ENCODE measurements around the gene SPECC1. TPM values are rescaled to one million over a fixed set of nuclear protein-coding genes. Genes with fewer than 3 reads are reported as not detected.
"Not testable (repeated sequence)": the region's sequence is repeated elsewhere in the genome, so short reads cannot be mapped to it uniquely, and the experiment has no call there.

SPECC1 gene
- total RNA-seq, 2 donors from 2014 or later: 9.3 to 14.1 TPM

DNA sequence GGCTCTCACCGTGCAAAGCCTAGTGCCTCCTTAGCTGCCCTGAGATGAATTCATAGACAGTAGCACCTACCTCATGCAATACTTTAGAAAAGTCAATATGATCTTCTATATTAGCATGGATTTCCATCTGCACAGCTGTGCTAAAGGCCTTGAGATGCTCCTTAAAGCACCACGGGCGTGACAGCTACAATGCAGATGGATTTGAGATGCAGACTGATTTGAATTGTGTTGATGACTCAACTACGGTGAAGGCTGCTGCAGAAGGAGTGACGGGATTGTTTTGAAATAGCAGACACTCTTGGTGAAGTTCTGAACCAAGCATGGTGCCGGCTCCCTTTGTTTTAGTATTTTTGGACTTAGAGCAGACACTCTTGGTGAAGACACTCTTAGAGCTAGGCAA, 88.2 kb downstream of the SPECC1 start:
- ATAC-seq: no peak
- Mint-ChIP-seq H3K36me3 (no peaks in the 10 kb centered on the region), H3K27ac (no peak overlapping the region), H3K9me3 (no peaks in the 10 kb centered on the region)
- no peak for DNase-seq (ENCODE audit: low spot score in 2 of 2)

GRCh38 chr17:20098314-20098713, 89.2 kb downstream of the SPECC1 start:
- H3K9me3 Mint-ChIP-seq: no peaks in the 10 kb centered on the region
- no peaks in the 10 kb centered on the region for H3K36me3 Mint-ChIP-seq
- DNase-seq (ENCODE audit: low spot score in 2 of 2): no peak
- H3K27ac Mint-ChIP-seq: no peak overlapping the region
- no peak for ATAC-seq

GRCh38 chr17:20100806-20101205, 91.6 kb downstream of the SPECC1 start:
- ATAC-seq, H3K36me3 Mint-ChIP-seq, H3K9me3 Mint-ChIP-seq: not testable (repeated sequence)

DNA sequence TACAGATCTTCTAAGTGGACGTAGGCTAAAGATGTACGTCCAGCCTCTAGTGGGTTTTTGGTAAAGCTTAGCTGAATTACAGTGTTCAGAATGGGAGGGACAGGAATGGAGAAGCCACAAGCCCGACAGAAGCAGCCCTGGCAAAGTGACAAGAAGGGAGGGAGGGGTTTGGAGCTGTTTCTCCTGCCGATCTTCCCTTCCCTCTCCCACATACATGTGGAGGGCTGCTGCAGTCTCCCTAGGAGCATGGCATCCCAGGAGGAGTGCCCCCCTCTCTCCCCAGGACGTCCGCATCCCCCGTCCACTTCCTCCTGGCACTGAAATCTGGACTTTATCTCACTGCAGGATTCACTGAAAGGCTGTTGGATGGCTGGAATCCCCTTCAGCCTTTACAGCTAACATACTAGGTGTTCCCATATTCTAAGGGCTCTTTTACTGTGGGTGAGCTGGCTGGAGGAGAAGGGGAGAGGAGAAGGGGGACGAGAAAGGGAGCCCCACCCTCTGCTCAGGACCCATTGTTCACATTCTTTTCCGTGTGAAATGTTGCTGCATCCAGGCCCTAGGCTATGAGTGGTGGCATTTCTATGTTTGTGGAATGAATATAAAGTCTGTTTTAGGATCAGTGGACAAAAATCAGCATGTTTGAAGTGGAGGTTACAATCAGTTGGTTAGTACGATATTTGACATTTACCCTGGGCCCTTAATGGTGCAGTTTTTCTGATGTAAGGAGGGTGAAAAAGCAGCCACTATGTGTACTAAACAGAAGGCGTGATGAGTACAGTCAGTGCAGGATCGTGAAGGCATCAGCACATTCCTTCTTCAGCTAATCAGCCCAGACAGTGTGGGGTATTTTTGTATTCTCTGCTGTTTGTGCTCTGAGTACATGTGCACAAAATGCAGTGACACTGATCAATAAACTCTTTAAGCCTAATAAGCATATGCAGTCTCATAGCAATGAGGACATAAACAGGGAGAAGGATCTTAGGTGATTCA, 94.6 kb downstream of the SPECC1 start:
- ATAC-seq (no peak), DNase-seq (ENCODE audit: low spot score in 2 of 2) (no peak)
- H3K9me3 Mint-ChIP-seq: no peaks in the 10 kb centered on the region
- H3K27ac Mint-ChIP-seq: no peak overlapping the region
- H3K36me3 Mint-ChIP-seq: no peaks in the 10 kb centered on the region

More at GRCh38 chr17:20100806-20101205, 91.6 kb downstream of the SPECC1 start:
- H3K27ac Mint-ChIP-seq; DNase-seq (ENCODE audit: low spot score in 2 of 2): not testable (repeated sequence)

DNA sequence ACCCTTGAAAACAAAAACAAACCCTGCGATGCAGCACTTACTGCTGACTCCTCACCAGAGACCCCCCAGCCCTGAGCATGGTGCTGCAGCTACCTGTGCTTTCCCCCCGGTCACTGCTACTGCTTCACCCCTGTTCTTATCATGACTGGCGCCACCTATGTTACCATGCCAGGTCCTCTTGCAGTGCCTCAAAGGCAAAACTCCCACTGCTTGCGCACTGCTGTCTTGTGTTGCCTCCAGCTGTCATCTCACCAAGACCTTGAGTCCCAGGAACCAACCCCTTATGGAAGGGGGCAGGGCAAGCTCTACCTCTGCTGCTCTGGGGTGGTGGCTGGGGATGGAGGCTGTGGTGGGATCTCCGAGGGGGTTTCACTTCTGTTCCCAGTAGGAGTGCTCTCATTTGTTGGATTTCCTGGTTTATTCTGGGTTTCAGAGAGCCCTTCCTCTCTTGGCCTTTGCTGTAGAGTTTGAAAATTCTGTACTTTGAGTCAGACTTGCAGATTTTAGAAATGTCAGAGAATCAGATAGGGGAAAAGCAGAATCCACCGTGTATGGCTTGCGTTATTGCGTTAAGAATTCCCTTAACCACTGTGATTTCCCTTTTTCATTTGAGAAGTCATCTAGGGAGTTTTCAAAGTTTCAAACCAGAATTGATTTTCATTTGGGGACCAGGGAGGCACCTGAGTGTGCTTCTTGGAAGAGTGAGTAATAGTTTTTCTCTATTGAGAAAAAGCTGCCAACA, 96.6 kb downstream of the SPECC1 start:
- H3K36me3 Mint-ChIP-seq: no peaks in the 10 kb centered on the region
- ATAC-seq (peak in 1 of 2 donors; percentile 51), DNase-seq (ENCODE audit: low spot score in 2 of 2) (no peak)
- H3K9me3 Mint-ChIP-seq: no peaks in the 10 kb centered on the region
- H3K27ac Mint-ChIP-seq: peak overlapping the region in 1 of 2 donors; percentile 6

GRCh38 chr17:20106446-20106845, 97.3 kb downstream of the SPECC1 start:
- H3K27ac Mint-ChIP-seq: peak overlapping the region in 1 of 2 donors; percentile 6
- not testable (repeated sequence) for H3K36me3 Mint-ChIP-seq; H3K9me3 Mint-ChIP-seq; DNase-seq (ENCODE audit: low spot score in 2 of 2)
- ATAC-seq: peak in 1 of 2 donors; percentile 62

DNA sequence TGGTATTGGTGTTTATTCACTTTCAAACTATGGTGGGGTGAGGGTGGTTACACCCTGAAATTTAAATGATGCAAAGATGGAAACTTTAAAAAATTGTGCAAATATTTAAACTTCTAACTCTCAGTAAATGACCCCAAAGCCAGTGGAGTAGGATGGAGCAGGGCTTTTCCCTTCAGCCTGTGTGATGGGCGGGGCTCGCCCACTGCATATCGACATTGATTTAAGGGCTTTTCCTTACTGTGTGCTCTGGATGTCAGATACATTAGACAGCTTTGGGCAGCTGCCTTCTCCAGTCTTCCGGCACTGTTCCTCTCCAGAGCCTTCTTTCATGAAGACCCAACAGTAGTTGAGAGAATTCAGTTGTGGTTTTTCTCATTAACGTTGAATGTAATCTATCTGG, 99.9 kb downstream of the SPECC1 start:
- H3K9me3 Mint-ChIP-seq: no peaks in the 10 kb centered on the region
- H3K27ac Mint-ChIP-seq: no peak overlapping the region
- no peaks in the 10 kb centered on the region for H3K36me3 Mint-ChIP-seq
- DNase-seq (ENCODE audit: low spot score in 2 of 2) (no peak), ATAC-seq (no peak)

DNA sequence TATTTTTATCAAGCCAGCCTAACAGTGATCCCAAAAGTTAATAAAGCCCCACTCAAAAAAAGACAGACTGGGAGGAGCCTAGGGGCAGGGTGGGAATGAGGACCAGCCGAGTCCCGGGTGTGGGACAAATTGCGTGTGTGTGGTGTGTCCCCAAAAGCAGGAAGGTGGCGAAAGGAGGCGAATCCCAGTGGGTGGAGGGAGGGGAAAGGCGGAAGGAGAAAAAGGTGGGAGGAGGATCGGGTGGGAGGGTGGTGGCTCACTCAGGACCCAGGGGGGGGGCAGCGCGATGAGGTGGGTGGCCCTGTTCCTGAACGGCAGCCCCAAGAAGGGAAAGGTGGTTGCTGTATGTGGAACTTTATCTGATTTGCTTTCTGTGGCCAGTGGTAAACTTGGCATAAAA, 102.4 kb downstream of the SPECC1 start:
- ATAC-seq (no peak), DNase-seq (ENCODE audit: low spot score in 2 of 2) (no peak)
- no peaks in the 10 kb centered on the region for H3K36me3 Mint-ChIP-seq
- no peaks in the 10 kb centered on the region for H3K9me3 Mint-ChIP-seq
- H3K27ac Mint-ChIP-seq: no peak overlapping the region

- Mint-ChIP-seq H3K36me3 (no peaks in the 10 kb centered on the region), H3K9me3 (no peaks in the 10 kb centered on the region), H3K27ac (no peak overlapping the region)
- ATAC-seq: no peak
- no peak for DNase-seq (ENCODE audit: low spot score in 2 of 2)
Observed at GRCh38 chr17:20114466-20114865, 105.3 kb downstream of the SPECC1 start.

GRCh38 chr17:20116683-20117309, 107.6 kb downstream of the SPECC1 start:
- H3K36me3 Mint-ChIP-seq: no peaks in the 10 kb centered on the region
- H3K27ac Mint-ChIP-seq: no peak overlapping the region
- peak; percentile 72 to 83 for ATAC-seq
- peak in 1 of 2 donors; percentile 51 for DNase-seq (ENCODE audit: low spot score in 2 of 2)
- H3K9me3 Mint-ChIP-seq: no peaks in the 10 kb centered on the region

GRCh38 chr17:20118280-20118679, 109.1 kb downstream of the SPECC1 start:
- ATAC-seq: no peak
- Mint-ChIP-seq H3K9me3 (no peaks in the 10 kb centered on the region), H3K36me3 (no peaks in the 10 kb centered on the region)

DNA sequence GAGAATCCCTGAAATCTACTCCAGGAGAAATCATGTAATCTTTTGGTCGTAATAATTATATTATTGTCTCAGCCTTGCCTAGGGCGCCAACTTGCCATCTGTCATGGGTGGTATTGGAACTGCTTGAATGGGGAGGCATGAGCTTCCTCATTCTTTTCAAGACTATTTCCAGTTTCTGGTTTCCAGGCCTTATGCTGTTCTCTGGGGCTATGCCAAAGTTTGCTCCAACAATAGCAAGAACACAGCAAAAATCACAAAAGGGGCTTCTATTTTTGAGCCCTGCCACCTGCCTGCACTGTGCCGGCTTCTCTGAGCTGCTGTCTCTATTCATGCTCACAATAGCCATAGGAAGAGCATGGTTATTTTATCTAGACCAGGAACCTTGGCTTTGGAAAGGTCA, 111.7 kb downstream of the SPECC1 start:
- DNase-seq (ENCODE audit: low spot score in 2 of 2) (no peak), ATAC-seq (no peak)
- H3K27ac Mint-ChIP-seq: no peak overlapping the region
- no peaks in the 10 kb centered on the region for H3K36me3 Mint-ChIP-seq
- H3K9me3 Mint-ChIP-seq: no peaks in the 10 kb centered on the region

More at GRCh38 chr17:20118280-20118679, 109.1 kb downstream of the SPECC1 start:
- no peak overlapping the region for H3K27ac Mint-ChIP-seq
- DNase-seq (ENCODE audit: low spot score in 2 of 2): no peak

DNA sequence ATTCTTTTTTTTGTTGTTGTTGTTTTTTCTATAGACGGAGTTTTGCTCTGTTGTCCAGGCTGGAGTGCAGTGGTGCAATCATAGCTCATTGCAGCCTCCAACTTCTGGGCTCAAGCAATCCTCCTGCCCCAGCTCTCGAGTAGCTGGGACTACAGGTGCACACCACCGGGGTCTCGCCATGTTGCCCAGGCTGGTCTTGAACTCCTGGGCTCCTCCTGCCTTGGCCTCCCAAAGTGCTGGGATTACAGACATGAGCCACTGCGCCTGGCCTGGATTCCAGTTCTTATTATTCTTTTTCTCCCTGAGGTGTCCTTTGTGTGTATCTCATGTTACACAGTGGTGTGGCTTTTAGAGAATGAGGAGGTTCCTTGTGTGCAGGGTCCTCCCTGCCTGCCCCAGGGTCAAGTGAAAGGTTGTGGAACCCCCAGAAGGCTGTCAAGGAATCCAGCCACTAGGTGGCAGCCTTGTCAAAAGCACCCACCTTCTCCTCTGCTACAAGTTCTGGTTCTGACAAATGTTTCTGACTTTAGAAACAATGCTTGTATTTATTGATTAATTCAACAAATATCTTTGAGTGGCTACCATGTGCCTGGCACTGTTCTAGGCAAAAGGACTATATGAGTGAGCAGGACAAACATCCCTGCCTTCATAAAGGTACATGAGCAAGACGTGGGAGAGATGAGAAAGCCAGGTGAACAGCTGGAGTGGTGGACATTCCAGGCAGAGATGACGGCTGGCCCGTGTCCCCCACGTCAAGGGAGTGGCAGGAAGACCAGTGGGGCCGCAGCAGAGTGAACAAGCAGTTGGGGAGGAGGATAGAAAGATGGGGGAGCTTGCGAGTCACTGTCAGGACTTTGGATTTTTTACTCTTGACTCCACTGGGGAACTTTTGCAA, 112.4 kb downstream of the SPECC1 start:
- ATAC-seq (peak; percentile 75 to 76), DNase-seq (ENCODE audit: low spot score in 2 of 2) (peak; percentile 60 to 69)
- H3K36me3 Mint-ChIP-seq: no peaks in the 10 kb centered on the region
- H3K9me3 Mint-ChIP-seq: no peaks in the 10 kb centered on the region
- no peak overlapping the region for H3K27ac Mint-ChIP-seq

GRCh38 chr17:20122254-20122879, 113.2 kb downstream of the SPECC1 start:
- Mint-ChIP-seq H3K9me3 (no peaks in the 10 kb centered on the region), H3K27ac (no peak overlapping the region), H3K36me3 (no peaks in the 10 kb centered on the region)
- ATAC-seq (no peak), DNase-seq (ENCODE audit: low spot score in 2 of 2) (no peak)

- no peak for ATAC-seq
- H3K27ac Mint-ChIP-seq: no peak overlapping the region
Observed at GRCh38 chr17:20123209-20123608, 114.0 kb downstream of the SPECC1 start.

DNA sequence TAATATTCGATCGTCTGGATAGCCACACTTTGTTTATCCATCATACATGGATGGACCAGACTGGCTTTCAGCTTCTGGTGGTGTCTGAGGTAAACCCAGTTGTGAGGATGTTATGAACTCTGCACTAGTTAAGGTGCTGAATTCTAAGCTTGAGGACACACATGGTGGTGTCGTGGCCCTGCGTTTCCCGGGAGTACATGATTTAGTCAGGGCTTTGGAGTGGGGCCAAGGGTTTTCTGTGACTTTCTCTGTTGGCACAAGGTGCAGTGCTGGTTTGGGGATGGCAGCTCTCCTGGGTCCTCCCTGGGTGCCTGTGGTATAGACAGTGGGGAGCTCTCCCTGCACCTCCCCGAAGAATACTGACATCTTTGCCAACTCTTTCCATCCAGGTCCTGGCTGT, 116.6 kb downstream of the SPECC1 start:
- no peaks in the 10 kb centered on the region for H3K36me3 Mint-ChIP-seq
- no peak for ATAC-seq

More at GRCh38 chr17:20123209-20123608, 114.0 kb downstream of the SPECC1 start:
- no peaks in the 10 kb centered on the region for H3K36me3 Mint-ChIP-seq
- H3K9me3 Mint-ChIP-seq: no peaks in the 10 kb centered on the region
- DNase-seq (ENCODE audit: low spot score in 2 of 2): no peak

More for the DNA sequence above, 116.6 kb downstream of the SPECC1 start:
- Mint-ChIP-seq H3K9me3 (no peaks in the 10 kb centered on the region), H3K27ac (no peak overlapping the region)
- DNase-seq (ENCODE audit: low spot score in 2 of 2): no peak
